K562 (cell line): ENCODE results near the gene ARFGEF2. TPM values are rescaled to one million over a fixed set of nuclear protein-coding genes. Genes with fewer than 3 reads are reported as not detected.

ENCODE experiments used
- ATAC-seq: fragments of 200-7000 bp; cut with Tn5 transposase; 3 replicates; pipeline ENCODE4 v1.9.1; 2020; ENCODE audit warnings: moderate library complexity
- BruUV-seq: library from RNA; stranded (reverse); fragments of 400-500 nt; replicated peaks from 2 replicates; lab custom pipeline; 2021; lab: Mats Ljungman, UMichigan
- CTCF ChIA-PET: fragments of 300-600 bp; formaldehyde crosslinking; extraction: SDS; loops from one replicate; lab custom pipeline; 2021; ENCODE audit warnings: low intra/inter-chr PET ratio; lab: Yijun Ruan, JAX
- POLR2A ChIA-PET: fragments of 300-600, 350-650 bp; sonication (Branson Sonifier 250); formaldehyde crosslinking; extraction: SDS; loops from one replicate; lab custom pipeline; 2021; ENCODE audit warnings: antibody characterized with exemption, inconsistent platforms; lab: Yijun Ruan, JAX
- DNase-seq, 4 experiments: peaks; one replicate each; pipeline versions ENCODE4 v3.0.0 to v3.0.0-alpha.2; 2011 to 2018; ENCODE audit warnings: low spot score in 3 of 4, mixed read lengths in 3 of 4; ENCODE audit errors: extremely low read depth in 1 of 4
- FAIRE-seq: peaks from 2 replicates; lab custom pipeline; 2011; peaks lifted over from hg19 to GRCh38; lab: Jason Lieb, UNC
- H2AFZ ChIP-seq: 2 replicates; pipeline ENCODE4 v1.6.0; 2011; ENCODE audit warnings: low read depth, low read length, control low read depth, inconsistent platforms
- H3K27ac ChIP-seq: fragments of 200-600 bp; 3 replicates; pipeline ENCODE4 v1.8.0; 2011; ENCODE audit warnings: low read depth, mild to moderate bottlenecking, control low read depth, inconsistent platforms, low read length, moderate library complexity, mixed read lengths; ENCODE audit errors: extremely low read depth
- H3K27me3 ChIP-seq, 2 experiments: fragments of 300-600 bp in 1 of 2; 2 replicates in 1 of 2; 3 replicates in 1 of 2; pipeline versions ENCODE4 v1.6.0 to v1.8.0; 2011; ENCODE audit warnings: inconsistent platforms in 2 of 2, low read length in 2 of 2, mild to moderate bottlenecking in 1 of 2, mixed read lengths in 1 of 2, moderate library complexity in 1 of 2; ENCODE audit not compliant: control insufficient read depth in 2 of 2, insufficient read depth in 2 of 2
- H3K36me3 ChIP-seq: fragments of 300-600 bp; 3 replicates; pipeline ENCODE4 v1.8.0; 2011; ENCODE audit warnings: mild to moderate bottlenecking, low read length, inconsistent platforms; ENCODE audit not compliant: control insufficient read depth, insufficient read depth
- H3K4me1 ChIP-seq, 2 experiments: fragments of 200-600 bp in 1 of 2; replicated peaks in 1 of 2; 2 replicates in 1 of 2; 3 replicates in 1 of 2; pipeline versions ENCODE4 v1.5.1 to v1.8.0; 2011; ENCODE audit warnings: inconsistent platforms in 2 of 2, low read length in 2 of 2, mild to moderate bottlenecking in 1 of 2, mixed read lengths in 1 of 2, moderate library complexity in 1 of 2; ENCODE audit not compliant: control insufficient read depth in 2 of 2, insufficient read depth in 2 of 2
- H3K4me2 ChIP-seq: 2 replicates; pipeline ENCODE4 v1.6.1; 2011; ENCODE audit warnings: low read length, control low read depth, inconsistent platforms, mixed read lengths; ENCODE audit not compliant: insufficient read depth
- H3K4me3 ChIP-seq: fragments of 200-600 bp; sonication (generic), shearing (Covaris generic); 2 replicates; pipeline ENCODE4 v1.5.1; 2016; ENCODE audit warnings: control low read depth, inconsistent platforms
- H3K79me2 ChIP-seq: fragments of 200-600 bp; 3 replicates; pipeline ENCODE4 v1.8.0; 2011; ENCODE audit warnings: low read length, inconsistent platforms; ENCODE audit not compliant: control insufficient read depth, insufficient read depth
- H3K9ac ChIP-seq, 2 experiments: 2 replicates each; pipeline versions ENCODE4 v1.6.0 to v1.6.1; 2011; ENCODE audit warnings: low read depth in 2 of 2, low read length in 2 of 2, control low read depth in 1 of 2, inconsistent platforms in 1 of 2, mild to moderate bottlenecking in 1 of 2, mixed read lengths in 1 of 2; ENCODE audit not compliant: insufficient read depth in 1 of 2
- H3K9me1 ChIP-seq: one replicate; pipeline ENCODE4 v1.6.0; 2011; ENCODE audit warnings: inconsistent platforms, mild to moderate bottlenecking, low read length, moderate library complexity; ENCODE audit not compliant: control insufficient read depth, insufficient read depth
- H3K9me3 ChIP-seq: replicated peaks from 2 replicates; pipeline ENCODE4 v1.5.1; 2011; ENCODE audit warnings: low read depth, low read length, inconsistent platforms; ENCODE audit not compliant: control insufficient read depth, insufficient read depth
- H4K20me1 ChIP-seq: replicated peaks from 2 replicates; pipeline ENCODE4 v1.6.1; 2011; ENCODE audit warnings: low read length, inconsistent platforms, mixed read lengths; ENCODE audit not compliant: control insufficient read depth, insufficient read depth
- ATF1 ChIP-seq, 2 experiments: fragments of 450-650 bp in 1 of 2; IDR thresholded peaks; 2 replicates each; pipeline ENCODE4 v1.6.1; 2016; ENCODE audit warnings: missing compliant biosample characterization in 1 of 2, missing genetic modification characterization in 1 of 2
- BCLAF1 ChIP-seq, 2 experiments: fragments of 450-650 bp in 1 of 2; IDR thresholded peaks; 2 replicates each; pipeline ENCODE4 v1.6.1; 2011 to 2017; ENCODE audit warnings: low read depth in 2 of 2, antibody characterized with exemption in 1 of 2, borderline replicate concordance in 1 of 2, low read length in 1 of 2, mild to moderate bottlenecking in 1 of 2, mixed read lengths in 1 of 2; ENCODE audit not compliant: control insufficient read depth in 1 of 2
- CBFA2T3 ChIP-seq: fragments of 450-650 bp; IDR thresholded peaks from 2 replicates; pipeline ENCODE4 v1.6.1; 2017
- CSDE1 ChIP-seq, 2 experiments: fragments of 450-650 bp; IDR thresholded peaks; 2 replicates each; pipeline ENCODE4 v1.6.1; 2016; ENCODE audit warnings: mild to moderate bottlenecking in 1 of 2
- CTBP1 ChIP-seq: fragments of 450-650 bp; IDR thresholded peaks from 2 replicates; pipeline ENCODE4 v1.6.1; 2016; ENCODE audit warnings: borderline replicate concordance
- KDM1A ChIP-seq, 2 experiments: fragments of 450-650 bp; IDR thresholded peaks; 2 replicates each; pipeline ENCODE4 v1.6.1; 2016; ENCODE audit warnings: mild to moderate bottlenecking in 2 of 2
- MCM2 ChIP-seq: fragments of 450-650 bp; IDR thresholded peaks from 2 replicates; pipeline ENCODE4 v1.6.1; 2017; ENCODE audit warnings: low read depth, mild to moderate bottlenecking
- PKNOX1 ChIP-seq: fragments of 450-650 bp; IDR thresholded peaks from 2 replicates; pipeline ENCODE4 v1.6.1; 2016
- RCOR1 ChIP-seq, 2 experiments: IDR thresholded peaks; 2 replicates each; pipeline ENCODE4 v1.6.1; 2012; ENCODE audit warnings: low read depth in 2 of 2, low read length in 2 of 2, borderline replicate concordance in 1 of 2, improper control_type of control experiment in 1 of 2
- TAF7 ChIP-seq: fragments of 450-650 bp; IDR thresholded peaks from 2 replicates; pipeline ENCODE4 v1.6.1; 2016; ENCODE audit warnings: missing genetic modification characterization, missing compliant biosample characterization
- TAL1 ChIP-seq: fragments of 450-650 bp; IDR thresholded peaks from 2 replicates; pipeline ENCODE4 v1.6.1; 2016; ENCODE audit warnings: mild to moderate bottlenecking
- TCF7L2 ChIP-seq: fragments of 150-350 bp; IDR thresholded peaks from 2 replicates; pipeline ENCODE4 v1.6.1; 2016; ENCODE audit warnings: low read depth, mild to moderate bottlenecking, low read length, moderate library complexity
- THRAP3 ChIP-seq: fragments of 450-650 bp; IDR thresholded peaks from 2 replicates; pipeline ENCODE4 v1.6.1; 2016; ENCODE audit warnings: mild to moderate bottlenecking, inconsistent platforms, borderline replicate concordance
- ZNF324 ChIP-seq: fragments of 250-450 bp; sonication (Bioruptor Pico); IDR thresholded peaks from 2 replicates; pipeline ENCODE4 v1.4.0; 2020; ENCODE audit warnings: mild to moderate bottlenecking
- WGBS: fragments of 100-300 bp; shearing (Covaris generic); methylation state at CpG from one replicate; pipeline ENCODE4 v1.1.6; 2016; ENCODE audit warnings: low coverage, mixed read lengths; ENCODE audit not compliant: insufficient coverage; ENCODE audit errors: missing lambda C conversion rate; 5-methylcytosine and 5-hydroxymethylcytosine counted together
- in situ Hi-C: fragments of 300-500 bp; cut with MboI; formaldehyde crosslinking; loops from 4 replicates; pipeline ENCODE4 v1.15.0; 2018; ENCODE audit warnings: inconsistent platforms, mixed read lengths
- intact Hi-C: fragments of 100-400 bp; cut with micrococcal nuclease; formaldehyde crosslinking; loops from 2 replicates; pipeline ENCODE4 v1.14.2; 2022
- polyA plus RNA-seq, 8 experiments: library from polyadenylated mRNA; depleted of rRNA in 4 of 8; stranded (reverse) in 5 of 8; unstranded in 3 of 8; fragments of >200 nt; fragmentation: Nextera tagmentation in 2 of 8; fragmentation: Illumina TruSeq in 1 of 8; extraction: Ambion mirVana in 2 of 8; extraction: Trizol in 1 of 8; gene quantifications; 2 replicates each; pipeline versions ENCODE4 v1.2.1 to v1.2.3, GENCODE V29; 2011 to 2014; ENCODE audit warnings: inconsistent platforms in 1 of 8, missing spikeins in 1 of 8
- total RNA-seq, 7 experiments: library from RNA; depleted of rRNA in 6 of 7; stranded (reverse); fragments of >200 nt in 6 of 7; fragmentation: Illumina TruSeq in 2 of 7; extraction: Trizol in 2 of 7; gene quantifications; 2 replicates each; pipeline versions ENCODE4 v1.2.1 to v1.2.3, GENCODE V29; 2011 to 2021; ENCODE audit warnings: low replicate concordance in 1 of 7
- TF ChIP-seq, protein P1 (sequence below): fragments of 450-650 bp; IDR thresholded peaks from 2 replicates; pipeline ENCODE4 v1.6.1; 2016; ENCODE audit warnings: mild to moderate bottlenecking
- TF ChIP-seq, protein P2 (sequence below): fragments of 250-450 bp; sonication (Bioruptor Pico); IDR thresholded peaks from 2 replicates; pipeline ENCODE4 v1.5.0; 2021

Gene ARFGEF2
- total and polyA plus RNA-seq, 9 of the 15 experiments (the other 6 are each of a cell fraction or from before 2014, with no cell fraction given) = 4.2 to 18.8 (median 13.7) TPM

DNA sequence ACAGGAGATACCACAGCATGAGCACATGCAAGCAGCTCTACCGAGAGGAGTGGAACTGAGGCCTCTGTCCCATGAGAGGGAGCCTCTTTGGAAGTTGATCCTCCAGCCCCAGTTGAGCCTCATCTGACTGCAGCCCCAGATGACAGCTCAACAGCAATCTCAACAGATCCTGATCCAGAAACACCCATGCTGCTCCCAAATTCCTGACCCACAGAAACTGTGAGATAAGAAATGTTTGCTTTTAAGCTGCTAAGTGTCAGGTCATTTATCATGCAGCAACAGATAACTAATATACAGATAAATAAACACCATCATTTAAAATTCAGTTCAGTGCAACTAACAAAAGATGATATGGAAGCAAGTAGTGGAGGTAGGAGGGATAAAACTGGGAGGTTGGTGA is 4.8 kb upstream of the ARFGEF2 start:
- H3K9me1 ChIP-seq = no peaks in the 10 kb centered on the region
- peaks cover 7 to 18% of the 10 kb centered on the region in 2 experiments for H3K27me3 ChIP-seq
- intact Hi-C loops (no loop called here), in situ Hi-C loops (no loop called here)
- no peak overlapping the region for H3K4me2 ChIP-seq
- no TSS peak for BruUV-seq
- FAIRE-seq (no peak), DNase-seq (no peak), ATAC-seq (no peak)
- H3K4me1 ChIP-seq = peaks cover 10 to 21% of the 10 kb centered on the region in 2 experiments; a peak in 4 of 5 replicates
- no peak overlapping the region for H3K4me3 ChIP-seq
- ChIA-PET CTCF (no interaction called here), POLR2A (no interaction called here)
- H4K20me1 ChIP-seq = no peaks in the 10 kb centered on the region
- peaks cover 1% of the 10 kb centered on the region; the same call in 2 of the 3 replicates for H3K79me2 ChIP-seq
- WGBS = 0% methylated on average over 1 of the region's 1 CpG
- H3K27ac ChIP-seq = no peak overlapping the region
- no peaks in the 10 kb centered on the region for H3K36me3 ChIP-seq
- no peaks in the 10 kb centered on the region for H3K9me3 ChIP-seq
- no peak overlapping the region for H2AFZ ChIP-seq
- H3K9ac ChIP-seq = no peak overlapping the region
- TF ChIP-seq ATF1 (CRISPR knock-in tag; IDR thresholded peaks at IDR 0.05) = no peak
- TF ChIP-seq ATF1 (tag; IDR thresholded peaks at IDR 0.05) = no peak
- 0 out of 2 replicates have a peak, but pooled peaks have one; percentile 38 for TF ChIP-seq CTBP1
- no peak for TF ChIP-seq BCLAF1 (IDR thresholded peaks at IDR 0.05; ENCODE audit: borderline replicate concordance in 1 of 2, control insufficient read depth in 1 of 2, low read depth in 2 of 2, low read length in 1 of 2)
- TF ChIP-seq ZNF324 (CRISPR knock-in tag) = no peak
- 0 out of 2 replicates have a peak, but pooled peaks have one; percentile 5 for TF ChIP-seq TAL1
- no peak for TF ChIP-seq TAF7 (tag)
- TF ChIP-seq THRAP3 = no peak
- TF ChIP-seq CSDE1 (IDR thresholded peaks at IDR 0.05) = no peak
- TF ChIP-seq PKNOX1 = peak; percentile 56; the same call in 1 of the 2 replicates
- TF ChIP-seq KDM1A (IDR thresholded peaks at IDR 0.05) = peak; percentile 36 to 47; a peak in 2 of 4 replicates
- no peak for TF ChIP-seq MCM2
- TF ChIP-seq, protein P1, sequence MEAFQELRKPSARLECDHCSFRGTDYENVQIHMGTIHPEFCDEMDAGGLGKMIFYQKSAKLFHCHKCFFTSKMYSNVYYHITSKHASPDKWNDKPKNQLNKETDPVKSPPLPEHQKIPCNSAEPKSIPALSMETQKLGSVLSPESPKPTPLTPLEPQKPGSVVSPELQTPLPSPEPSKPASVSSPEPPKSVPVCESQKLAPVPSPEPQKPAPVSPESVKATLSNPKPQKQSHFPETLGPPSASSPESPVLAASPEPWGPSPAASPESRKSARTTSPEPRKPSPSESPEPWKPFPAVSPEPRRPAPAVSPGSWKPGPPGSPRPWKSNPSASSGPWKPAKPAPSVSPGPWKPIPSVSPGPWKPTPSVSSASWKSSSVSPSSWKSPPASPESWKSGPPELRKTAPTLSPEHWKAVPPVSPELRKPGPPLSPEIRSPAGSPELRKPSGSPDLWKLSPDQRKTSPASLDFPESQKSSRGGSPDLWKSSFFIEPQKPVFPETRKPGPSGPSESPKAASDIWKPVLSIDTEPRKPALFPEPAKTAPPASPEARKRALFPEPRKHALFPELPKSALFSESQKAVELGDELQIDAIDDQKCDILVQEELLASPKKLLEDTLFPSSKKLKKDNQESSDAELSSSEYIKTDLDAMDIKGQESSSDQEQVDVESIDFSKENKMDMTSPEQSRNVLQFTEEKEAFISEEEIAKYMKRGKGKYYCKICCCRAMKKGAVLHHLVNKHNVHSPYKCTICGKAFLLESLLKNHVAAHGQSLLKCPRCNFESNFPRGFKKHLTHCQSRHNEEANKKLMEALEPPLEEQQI = no peak
- peak; percentile 46 for TF ChIP-seq CBFA2T3
- TF ChIP-seq, protein P2, sequence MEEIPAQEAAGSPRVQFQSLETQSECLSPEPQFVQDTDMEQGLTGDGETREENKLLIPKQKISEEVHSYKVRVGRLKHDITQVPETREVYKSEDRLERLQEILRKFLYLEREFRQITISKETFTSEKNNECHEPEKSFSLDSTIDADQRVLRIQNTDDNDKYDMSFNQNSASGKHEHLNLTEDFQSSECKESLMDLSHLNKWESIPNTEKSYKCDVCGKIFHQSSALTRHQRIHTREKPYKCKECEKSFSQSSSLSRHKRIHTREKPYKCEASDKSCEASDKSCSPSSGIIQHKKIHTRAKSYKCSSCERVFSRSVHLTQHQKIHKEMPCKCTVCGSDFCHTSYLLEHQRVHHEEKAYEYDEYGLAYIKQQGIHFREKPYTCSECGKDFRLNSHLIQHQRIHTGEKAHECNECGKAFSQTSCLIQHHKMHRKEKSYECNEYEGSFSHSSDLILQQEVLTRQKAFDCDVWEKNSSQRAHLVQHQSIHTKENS (CRISPR knock-in tag) = no peak
- TF ChIP-seq RCOR1 (IDR thresholded peaks at IDR 0.05; ENCODE audit: borderline replicate concordance in 1 of 2, low read depth in 2 of 2, low read length in 2 of 2) = peak in 1 of 2 experiments; percentile 56; a peak in 1 of 4 replicates
- no peak for TF ChIP-seq TCF7L2
